GM12874 (cell line): ENCODE measurements around the gene CAMTA1.

ENCODE experiments used
- CTCF ChIP-seq: IDR thresholded peaks from 2 replicates; pipeline ENCODE4 v1.5.1; 2011; ENCODE audit warnings: low read depth, mild to moderate bottlenecking, control low read depth, low read length, moderate library complexity; ENCODE audit not compliant: insufficient read depth

The CAMTA1 gene

GRCh38 chr1:7269525-7269924 is 484.3 kb downstream of the CAMTA1 start:
- TF ChIP-seq CTCF: no peak

GRCh38 chr1:7274256-7274655 is 489.0 kb downstream of the CAMTA1 start:
- no peak for TF ChIP-seq CTCF

GRCh38 chr1:7278045-7278444 is 492.8 kb downstream of the CAMTA1 start:
- no peak for TF ChIP-seq CTCF

- TF ChIP-seq CTCF: no peak
Observed at GRCh38 chr1:7278827-7279765, 493.8 kb downstream of the CAMTA1 start.

DNA sequence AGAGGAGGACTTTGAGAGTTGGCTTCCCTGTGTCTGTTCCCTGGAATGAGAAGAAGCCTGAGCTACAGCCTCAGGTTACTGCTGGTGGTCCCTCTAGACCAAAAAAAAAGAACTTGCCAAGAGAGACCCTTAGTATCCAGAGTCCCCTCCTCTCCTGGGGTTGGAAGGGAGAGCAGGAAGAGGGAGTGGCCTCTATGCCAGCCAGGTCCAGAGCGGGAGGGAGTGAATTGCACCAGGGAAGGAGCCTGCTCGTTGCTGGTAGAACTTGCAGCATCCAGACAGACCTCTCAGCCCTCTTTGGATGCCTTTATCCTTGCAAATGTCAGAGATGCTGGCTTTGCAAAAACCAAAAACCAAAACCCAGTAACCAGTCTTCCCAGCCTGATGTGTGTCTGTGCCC is 494.5 kb downstream of the CAMTA1 start:
- no peak for TF ChIP-seq CTCF

- TF ChIP-seq CTCF: no peak
Observed at GRCh38 chr1:7280347-7280960, 495.2 kb downstream of the CAMTA1 start.

DNA sequence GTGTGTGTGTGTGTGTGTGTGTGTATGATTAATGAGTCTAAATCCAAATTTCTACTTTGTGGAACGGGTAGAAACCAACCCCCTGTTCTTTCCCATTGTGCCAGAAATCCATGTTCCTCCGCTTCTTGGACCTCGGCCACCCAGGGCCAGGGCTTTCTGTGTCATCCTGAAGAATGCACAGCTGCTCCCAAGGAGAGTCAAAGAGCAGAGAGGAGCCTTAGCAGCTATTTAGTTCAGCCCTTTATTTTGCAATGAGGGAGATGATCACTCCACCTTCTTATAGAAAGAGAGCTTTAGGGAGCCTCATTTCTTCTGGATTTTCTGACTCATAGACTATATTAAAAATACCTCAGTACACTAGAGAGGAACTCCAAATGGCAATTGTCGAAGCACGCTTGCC is 496.6 kb downstream of the CAMTA1 start:
- no peak for TF ChIP-seq CTCF
